ENCODE results near the gene GMCL1. TPM values are rescaled to one million over a fixed set of nuclear protein-coding genes. Genes with fewer than 3 reads are reported as not detected.

GMCL1 gene
- total RNA-seq, 6 donors from 2014 or later: 11.9 to 23.1 (median 17.5) TPM

DNA sequence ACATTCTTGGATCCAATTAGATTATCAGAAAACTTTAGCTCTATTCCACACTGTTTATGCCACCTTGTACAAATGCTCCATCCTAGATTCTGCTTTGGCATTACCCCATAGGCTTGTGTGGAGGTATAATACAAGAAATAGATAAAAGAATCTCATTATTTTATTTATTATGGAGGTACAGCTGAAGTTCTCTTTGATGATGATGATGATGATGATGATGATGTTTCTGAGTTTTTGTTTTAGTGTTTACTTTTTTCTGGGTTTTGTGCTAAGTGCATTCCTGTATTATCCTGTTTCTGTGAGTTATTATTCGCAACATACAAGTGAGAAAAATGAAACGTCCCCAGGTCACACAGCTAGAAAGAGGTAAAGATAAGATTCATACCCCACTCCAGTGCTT is 44.1 kb upstream of the GMCL1 start:
- DNase-seq: no peak
- no peak for TF ChIP-seq POLR2A (IDR thresholded peaks at IDR 0.05)
- TF ChIP-seq, protein P1, sequence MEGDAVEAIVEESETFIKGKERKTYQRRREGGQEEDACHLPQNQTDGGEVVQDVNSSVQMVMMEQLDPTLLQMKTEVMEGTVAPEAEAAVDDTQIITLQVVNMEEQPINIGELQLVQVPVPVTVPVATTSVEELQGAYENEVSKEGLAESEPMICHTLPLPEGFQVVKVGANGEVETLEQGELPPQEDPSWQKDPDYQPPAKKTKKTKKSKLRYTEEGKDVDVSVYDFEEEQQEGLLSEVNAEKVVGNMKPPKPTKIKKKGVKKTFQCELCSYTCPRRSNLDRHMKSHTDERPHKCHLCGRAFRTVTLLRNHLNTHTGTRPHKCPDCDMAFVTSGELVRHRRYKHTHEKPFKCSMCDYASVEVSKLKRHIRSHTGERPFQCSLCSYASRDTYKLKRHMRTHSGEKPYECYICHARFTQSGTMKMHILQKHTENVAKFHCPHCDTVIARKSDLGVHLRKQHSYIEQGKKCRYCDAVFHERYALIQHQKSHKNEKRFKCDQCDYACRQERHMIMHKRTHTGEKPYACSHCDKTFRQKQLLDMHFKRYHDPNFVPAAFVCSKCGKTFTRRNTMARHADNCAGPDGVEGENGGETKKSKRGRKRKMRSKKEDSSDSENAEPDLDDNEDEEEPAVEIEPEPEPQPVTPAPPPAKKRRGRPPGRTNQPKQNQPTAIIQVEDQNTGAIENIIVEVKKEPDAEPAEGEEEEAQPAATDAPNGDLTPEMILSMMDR (IDR thresholded peaks at IDR 0.05): no peak
- no peak for TF ChIP-seq POLR2AphosphoS5 (IDR thresholded peaks at IDR 0.05)
- no peak for TF ChIP-seq EP300 (IDR thresholded peaks at IDR 0.05)
- ATAC-seq (ENCODE audit: low FRiP score in 2 of 2): no peak
- 91 to 92% methylated on average over 2 of the region's 2 CpGs for WGBS, 2 donors
- Histone ChIP-seq H3K27ac (no peak overlapping the region), H3K27me3 (no peaks in the 10 kb centered on the region), H3K36me3 (peaks cover 0 to 37% (median 6%) of the 10 kb centered on the region in 4 donors), H3K4me3 (no peak overlapping the region), H3K4me1 (peaks cover 10 to 35% (median 21%) of the 10 kb centered on the region in 4 donors), H3K9me3 (no peaks in the 10 kb centered on the region)

DNA sequence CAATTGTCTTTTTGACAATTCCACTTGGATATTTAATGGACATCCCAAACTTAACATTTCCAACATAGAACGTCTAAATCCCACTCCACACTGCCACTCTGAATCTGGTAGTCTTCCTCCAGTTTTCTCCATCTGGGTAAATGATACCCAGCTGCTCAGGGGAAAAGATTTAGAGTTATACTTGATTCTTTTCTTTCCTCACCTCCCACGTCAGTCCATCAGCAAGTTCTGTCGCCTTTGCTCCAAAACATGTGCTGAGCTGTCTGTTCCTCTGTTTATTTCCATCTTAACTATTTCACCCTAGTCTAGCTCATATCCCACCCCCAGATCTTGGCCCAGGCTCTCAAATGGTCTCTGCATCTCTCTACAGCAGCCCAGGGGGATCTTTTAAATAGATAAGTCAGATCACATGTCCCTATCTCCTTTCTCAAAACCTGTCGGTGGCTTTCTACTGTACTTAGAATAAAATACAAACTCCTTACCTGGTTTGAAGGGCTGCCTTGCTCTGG is 43.4 kb upstream of the GMCL1 start:
- ATAC-seq (ENCODE audit: low FRiP score in 2 of 2): no peak
- peaks cover 0 to 37% (median 6%) of the 10 kb centered on the region in 4 donors for H3K36me3 ChIP-seq
- WGBS, 2 donors: 85 to 89% methylated on average over 4 of the region's 4 CpGs
- H3K27ac ChIP-seq: no peak overlapping the region
- TF ChIP-seq EP300 (IDR thresholded peaks at IDR 0.05): no peak
- TF ChIP-seq POLR2A (IDR thresholded peaks at IDR 0.05): no peak
- no peak for TF ChIP-seq POLR2AphosphoS5 (IDR thresholded peaks at IDR 0.05)
- TF ChIP-seq, protein P1 (IDR thresholded peaks at IDR 0.05): no peak
- no peaks in the 10 kb centered on the region for H3K27me3 ChIP-seq
- no peak overlapping the region for H3K4me3 ChIP-seq
- peaks cover 11 to 28% (median 16%) of the 10 kb centered on the region in 4 donors for H3K4me1 ChIP-seq
- H3K9me3 ChIP-seq: no peaks in the 10 kb centered on the region
- DNase-seq: no peak

DNA sequence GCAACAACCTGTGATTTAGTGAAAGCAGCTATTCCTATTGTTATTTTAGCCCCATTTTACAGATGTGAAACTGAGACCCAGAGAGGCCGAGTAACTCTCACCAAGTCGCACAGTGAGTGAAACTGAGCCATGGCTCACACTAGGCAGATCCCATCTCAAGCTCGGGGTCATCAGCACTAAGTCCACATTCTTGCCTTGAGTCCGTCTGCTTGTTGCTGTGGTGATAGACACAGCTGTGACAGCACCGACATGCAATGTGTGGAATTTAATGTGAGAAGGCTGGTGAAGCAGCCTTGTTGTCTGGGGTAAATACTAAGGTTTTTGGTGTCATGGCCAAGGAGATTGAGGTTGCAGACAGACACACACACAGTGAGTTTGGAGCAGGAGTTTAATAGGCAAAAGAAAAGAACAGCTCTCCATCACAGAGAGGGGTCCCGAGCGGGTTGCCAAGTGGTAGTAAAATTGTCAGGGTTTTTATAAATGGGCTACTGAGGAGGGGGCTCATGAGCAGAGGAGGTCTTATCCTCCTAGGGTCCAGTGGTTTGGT is 40.2 kb upstream of the GMCL1 start:
- DNase-seq: no peak
- peaks cover 0 to 31% (median 7%) of the 10 kb centered on the region in 4 donors for H3K36me3 ChIP-seq

DNA sequence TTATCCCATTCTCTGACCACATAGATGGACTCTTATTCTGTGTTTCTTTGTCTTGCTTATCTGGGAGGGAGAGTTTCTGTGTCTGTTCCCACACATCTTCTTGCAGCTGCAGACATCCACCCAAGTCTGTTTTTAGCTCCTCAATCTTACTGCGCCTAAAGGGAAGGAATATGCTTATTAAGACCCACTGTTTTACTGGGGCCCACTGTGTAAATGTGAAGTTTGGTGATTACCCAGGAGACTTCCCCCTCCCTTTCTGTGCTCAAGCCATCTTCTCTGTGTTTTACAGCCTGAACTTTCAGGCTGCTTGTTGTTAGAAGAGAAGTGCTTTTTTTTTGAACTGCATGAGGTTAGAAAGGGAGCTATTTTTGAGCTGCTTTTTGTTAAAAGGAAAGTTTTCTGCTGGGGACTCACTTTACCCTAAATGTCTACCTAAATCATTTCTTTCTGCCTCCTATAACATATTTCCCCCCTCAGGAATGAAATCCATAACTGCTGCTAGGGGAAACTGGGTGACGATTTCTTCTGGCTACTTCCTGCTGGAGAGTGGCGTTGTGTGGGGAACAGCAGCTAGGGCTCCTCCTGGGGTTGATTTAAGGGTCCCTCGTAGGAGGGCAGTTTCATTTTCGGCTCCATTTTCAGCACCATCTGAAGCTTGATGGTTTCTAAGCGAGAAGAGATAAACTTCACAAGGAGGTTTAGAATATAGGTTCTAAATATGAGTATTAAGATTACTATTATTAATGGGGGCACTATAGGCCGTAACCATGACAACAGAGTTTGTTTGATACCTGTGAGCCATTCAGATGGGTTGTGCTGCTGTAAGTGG is 39.5 kb upstream of the GMCL1 start:
- peak in 1 of 2 donors; percentile 45 for ATAC-seq (ENCODE audit: low FRiP score in 2 of 2)
- peak overlapping the region in 3 of 4 donors; percentile 46 to 61 (median 54) for H3K27ac ChIP-seq
- H3K36me3 ChIP-seq: peaks cover 0 to 31% (median 7%) of the 10 kb centered on the region in 4 donors
- TF ChIP-seq, protein P1 (IDR thresholded peaks at IDR 0.05): no peak
- TF ChIP-seq POLR2AphosphoS5 (IDR thresholded peaks at IDR 0.05) (no peak), EP300 (IDR thresholded peaks at IDR 0.05) (no peak), POLR2A (IDR thresholded peaks at IDR 0.05) (no peak)
- peaks cover 7 to 12% (median 10%) of the 10 kb centered on the region in 4 donors for H3K4me1 ChIP-seq
- H3K4me3 ChIP-seq: no peak overlapping the region
- no peaks in the 10 kb centered on the region for H3K9me3 ChIP-seq
- DNase-seq: no peak
- H3K27me3 ChIP-seq: no peaks in the 10 kb centered on the region
- WGBS, 2 donors: 49 to 60% methylated on average over 7 of the region's 7 CpGs

More for the DNA sequence above, 40.2 kb upstream of the GMCL1 start:
- no peaks in the 10 kb centered on the region for H3K9me3 ChIP-seq
- H3K27ac ChIP-seq: peak overlapping the region in 3 of 4 donors; percentile 46 to 61 (median 54)
- H3K4me1 ChIP-seq: peaks cover 7 to 12% (median 10%) of the 10 kb centered on the region in 4 donors
- no peak overlapping the region for H3K4me3 ChIP-seq
- no peaks in the 10 kb centered on the region for H3K27me3 ChIP-seq
- WGBS, 2 donors: 67 to 83% methylated on average over 7 of the region's 7 CpGs
- ATAC-seq (ENCODE audit: low FRiP score in 2 of 2): peak in 1 of 2 donors; percentile 89
- TF ChIP-seq, protein P1 (IDR thresholded peaks at IDR 0.05): no peak
- TF ChIP-seq EP300 (IDR thresholded peaks at IDR 0.05): peak in 1 of 4 donors; percentile 9
- no peak for TF ChIP-seq POLR2A (IDR thresholded peaks at IDR 0.05)
- TF ChIP-seq POLR2AphosphoS5 (IDR thresholded peaks at IDR 0.05): peak in 1 of 2 donors; percentile 10
